ENCODE results near the gene AUP1.

The AUP1 gene

DNA sequence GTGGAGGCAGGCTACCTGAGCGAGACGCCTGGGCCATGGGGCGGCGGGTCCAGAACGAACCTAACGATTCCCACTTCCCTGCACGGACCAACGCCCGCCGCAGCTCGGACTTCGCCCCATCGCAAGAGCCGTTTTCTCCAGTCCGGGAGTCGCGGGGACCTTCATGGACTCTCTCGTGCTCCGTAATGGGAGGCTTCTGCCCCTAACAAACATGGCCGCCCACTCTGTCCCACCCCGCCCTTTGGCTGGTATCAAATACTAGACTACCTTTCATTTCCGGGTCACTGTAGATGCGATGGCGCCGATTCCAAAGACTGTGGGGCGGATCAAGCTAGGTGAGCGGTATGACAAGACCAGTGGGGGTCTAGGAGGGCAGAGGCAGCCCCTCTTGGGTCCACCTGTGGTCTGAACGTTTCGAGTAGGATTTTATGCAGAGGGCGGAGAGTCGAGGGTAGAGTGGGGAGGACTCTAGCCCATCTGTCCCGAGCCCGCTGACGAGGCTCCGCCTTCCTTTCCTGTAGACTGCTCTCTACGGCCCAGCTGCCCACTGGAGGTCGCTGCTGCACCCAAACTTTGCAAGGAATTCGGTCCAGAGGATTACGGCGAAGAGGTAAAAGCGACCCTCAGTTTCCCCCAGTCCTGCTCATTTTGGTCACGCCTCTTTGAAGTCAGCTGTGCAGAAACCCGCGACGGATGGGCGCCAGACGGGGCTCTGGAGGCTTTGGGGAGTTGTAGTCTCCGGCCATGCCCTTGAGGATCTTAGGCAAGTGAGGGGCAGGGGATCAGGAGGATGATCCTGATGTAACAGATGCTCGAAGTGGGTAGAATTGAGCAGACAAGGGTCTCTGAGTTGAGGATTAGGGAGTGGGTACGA lies 46.5 kb downstream of the AUP1 start, which contains the start of the genes CCDC142 and TTC31:
Gene CCDC142, minus strand, starts transcription at position 198 of the 874 bp plus-strand sequence. Its CDS starts 161 bp downstream, at position 37.
Gene TTC31, plus strand, starts transcription at position 281 of the 874 bp plus-strand sequence. Its CDS starts 15 bp downstream, at position 296.
- Histone ChIP-seq H3K4me2 (ENCODE audit: low read depth, low read length, poor library complexity, severe bottlenecking) (peak within 1 kb of the TSS; percentile 89), H3K36me3 (ENCODE audit: low read length) (peaks cover 4% of the 10 kb centered on the region; the same call in 1 of the 2 replicates), H3F3A (ENCODE audit: insufficient read depth) (no peaks in the 10 kb centered on the region), H3K79me2 (ENCODE audit: insufficient read depth, low read length) (peaks cover 26% of the 10 kb centered on the region), H3K9ac (ENCODE audit: low read length) (peak within 1 kb of the TSS; percentile 84), H3K9me3 (ENCODE audit: insufficient read depth, low read length) (no peaks in the 10 kb centered on the region), H3K9me2 (replicated peaks; ENCODE audit: insufficient read depth, low read length) (no peaks in the 10 kb centered on the region), H3K27ac (ENCODE audit: low read depth, low read length) (peak within 1 kb of the TSS; percentile 80), H2AFZ (ENCODE audit: low read depth, low read length, severe bottlenecking) (peak within 1 kb of the TSS; percentile 84), H3K27me3 (ENCODE audit: low read length) (no peaks in the 10 kb centered on the region), H4K20me1 (ENCODE audit: low read depth, low read length) (no peaks in the 10 kb centered on the region), H3K4me3 (ENCODE audit: insufficient read depth, low read length, poor library complexity, severe bottlenecking) (peak within 1 kb of the TSS; percentile 96)
- TF ChIP-seq, protein P1, sequence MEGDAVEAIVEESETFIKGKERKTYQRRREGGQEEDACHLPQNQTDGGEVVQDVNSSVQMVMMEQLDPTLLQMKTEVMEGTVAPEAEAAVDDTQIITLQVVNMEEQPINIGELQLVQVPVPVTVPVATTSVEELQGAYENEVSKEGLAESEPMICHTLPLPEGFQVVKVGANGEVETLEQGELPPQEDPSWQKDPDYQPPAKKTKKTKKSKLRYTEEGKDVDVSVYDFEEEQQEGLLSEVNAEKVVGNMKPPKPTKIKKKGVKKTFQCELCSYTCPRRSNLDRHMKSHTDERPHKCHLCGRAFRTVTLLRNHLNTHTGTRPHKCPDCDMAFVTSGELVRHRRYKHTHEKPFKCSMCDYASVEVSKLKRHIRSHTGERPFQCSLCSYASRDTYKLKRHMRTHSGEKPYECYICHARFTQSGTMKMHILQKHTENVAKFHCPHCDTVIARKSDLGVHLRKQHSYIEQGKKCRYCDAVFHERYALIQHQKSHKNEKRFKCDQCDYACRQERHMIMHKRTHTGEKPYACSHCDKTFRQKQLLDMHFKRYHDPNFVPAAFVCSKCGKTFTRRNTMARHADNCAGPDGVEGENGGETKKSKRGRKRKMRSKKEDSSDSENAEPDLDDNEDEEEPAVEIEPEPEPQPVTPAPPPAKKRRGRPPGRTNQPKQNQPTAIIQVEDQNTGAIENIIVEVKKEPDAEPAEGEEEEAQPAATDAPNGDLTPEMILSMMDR (IDR thresholded peaks at IDR 0.05; ENCODE audit: insufficient read depth, low read length, poor library complexity, severe bottlenecking), result peak; percentile 82
- TF ChIP-seq EZH2phosphoT487 (conservative IDR thresholded peaks at IDR 0.05; ENCODE audit: low read length), result no peak

DNA sequence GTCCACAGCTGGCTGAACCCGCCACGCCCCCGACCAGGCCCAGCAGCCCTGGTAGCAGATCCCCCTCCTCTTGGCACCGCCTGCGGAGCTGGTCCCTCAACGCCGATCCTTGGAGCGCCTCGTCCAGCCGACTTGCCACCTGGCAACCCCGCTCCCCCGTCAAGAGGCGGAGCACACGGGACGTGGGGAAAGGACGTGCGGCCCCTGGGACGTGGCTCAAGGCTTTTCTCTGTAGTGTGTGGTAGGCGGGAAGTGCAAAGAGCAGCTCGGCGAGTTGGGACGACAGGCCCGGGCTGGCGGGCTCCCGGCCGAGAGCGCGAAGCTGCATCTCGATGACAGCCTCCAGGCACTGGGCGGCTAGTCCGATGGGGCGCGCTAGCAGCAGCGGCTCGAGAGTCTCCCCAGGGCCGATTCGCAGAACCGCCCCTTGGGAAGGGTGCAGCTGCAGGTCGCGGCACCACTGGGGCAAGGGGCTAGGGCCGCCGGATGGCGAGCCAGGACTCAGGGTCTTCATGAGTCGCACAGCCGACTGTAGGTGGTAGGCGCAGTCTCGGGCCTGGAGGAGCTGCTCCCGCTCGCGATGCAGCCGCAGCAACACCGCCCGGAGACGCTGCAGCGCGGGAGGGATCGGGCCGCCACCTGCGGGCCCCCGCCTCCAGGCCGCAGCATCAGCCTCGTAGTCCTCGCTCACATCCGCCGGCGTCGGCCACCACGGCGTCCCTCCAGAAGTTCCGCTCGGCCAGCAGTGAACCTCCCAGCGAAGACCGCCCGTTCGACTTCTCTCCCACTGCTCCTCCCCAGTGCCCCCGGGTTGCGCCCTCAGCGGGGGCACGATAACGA lies 47.3 kb downstream of the AUP1 start:
- no peak for TF ChIP-seq EZH2phosphoT487 (conservative IDR thresholded peaks at IDR 0.05; ENCODE audit: low read length)
- TF ChIP-seq, protein P1 (IDR thresholded peaks at IDR 0.05; ENCODE audit: insufficient read depth, low read length, poor library complexity, severe bottlenecking), result no peak
- H3K27ac ChIP-seq (ENCODE audit: low read depth, low read length), result peak overlapping the region; percentile 80
- no peaks in the 10 kb centered on the region for H3K9me3 ChIP-seq (ENCODE audit: insufficient read depth, low read length)
- no peaks in the 10 kb centered on the region for H3K9me2 ChIP-seq (replicated peaks; ENCODE audit: insufficient read depth, low read length)
- H3K4me2 ChIP-seq (ENCODE audit: low read depth, low read length, poor library complexity, severe bottlenecking), result peak overlapping the region; percentile 89
- peaks cover 4% of the 10 kb centered on the region; the same call in 1 of the 2 replicates for H3K36me3 ChIP-seq (ENCODE audit: low read length)
- H3K9ac ChIP-seq (ENCODE audit: low read length), result peak overlapping the region; percentile 84
- no peaks in the 10 kb centered on the region for H3K27me3 ChIP-seq (ENCODE audit: low read length)
- no peaks in the 10 kb centered on the region for H4K20me1 ChIP-seq (ENCODE audit: low read depth, low read length)
- peak overlapping the region; percentile 84 for H2AFZ ChIP-seq (ENCODE audit: low read depth, low read length, severe bottlenecking)
- peak overlapping the region; percentile 96 for H3K4me3 ChIP-seq (ENCODE audit: insufficient read depth, low read length, poor library complexity, severe bottlenecking)
- peaks cover 26% of the 10 kb centered on the region for H3K79me2 ChIP-seq (ENCODE audit: insufficient read depth, low read length)
- no peaks in the 10 kb centered on the region for H3F3A ChIP-seq (ENCODE audit: insufficient read depth)

DNA sequence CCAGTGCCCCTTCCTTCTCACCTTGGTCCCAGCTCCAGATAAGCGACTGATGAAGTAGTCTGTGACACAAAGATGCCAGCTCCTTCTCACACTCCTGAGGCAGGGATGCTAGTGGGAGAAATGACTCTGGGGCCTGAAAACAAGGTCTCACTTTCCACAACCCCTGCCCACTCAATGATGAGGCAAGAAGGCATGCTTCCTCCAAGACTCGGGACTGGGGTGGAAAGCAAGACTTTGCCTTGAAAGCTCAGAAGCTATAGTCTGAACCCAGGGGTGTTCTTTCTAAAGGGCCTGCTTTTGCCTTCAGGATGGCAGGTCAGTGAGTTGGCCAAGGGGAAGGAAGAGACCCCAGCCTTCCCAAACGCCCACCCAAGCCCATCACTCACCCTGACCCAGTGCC lies 48.1 kb downstream of the AUP1 start:
- H2AFZ ChIP-seq (ENCODE audit: low read depth, low read length, severe bottlenecking), result no peak overlapping the region

More for the DNA sequence above, 48.1 kb downstream of the AUP1 start:
- Histone ChIP-seq H3K4me3 (ENCODE audit: insufficient read depth, low read length, poor library complexity, severe bottlenecking) (peak overlapping the region; percentile 96), H3K27me3 (ENCODE audit: low read length) (no peaks in the 10 kb centered on the region), H3K4me2 (ENCODE audit: low read depth, low read length, poor library complexity, severe bottlenecking) (peak overlapping the region; percentile 89), H3K9me2 (replicated peaks; ENCODE audit: insufficient read depth, low read length) (no peaks in the 10 kb centered on the region), H4K20me1 (ENCODE audit: low read depth, low read length) (no peaks in the 10 kb centered on the region), H3K27ac (ENCODE audit: low read depth, low read length) (no peak overlapping the region), H3F3A (ENCODE audit: insufficient read depth) (no peaks in the 10 kb centered on the region), H3K79me2 (ENCODE audit: insufficient read depth, low read length) (peaks cover 26% of the 10 kb centered on the region), H3K36me3 (ENCODE audit: low read length) (peaks cover 4% of the 10 kb centered on the region; the same call in 1 of the 2 replicates), H3K9me3 (ENCODE audit: insufficient read depth, low read length) (no peaks in the 10 kb centered on the region), H3K9ac (ENCODE audit: low read length) (peak overlapping the region; percentile 84)
- TF ChIP-seq, protein P1 (IDR thresholded peaks at IDR 0.05; ENCODE audit: insufficient read depth, low read length, poor library complexity, severe bottlenecking), result no peak
